GM04504 (cell line): ENCODE measurements around the gene ATG7.
"Not testable (repeated sequence)": the region's sequence is repeated elsewhere in the genome, so short reads cannot be mapped to it uniquely, and the experiment has no call there.

Source experiments
- DNase-seq: peaks from one replicate; pipeline ENCODE4 v3.0.0-alpha.2; 2012; ENCODE audit warnings: low read depth

Gene ATG7

GRCh38 chr3:11510356-11510755, 238.2 kb downstream of the ATG7 start:
- DNase-seq, result no peak

GRCh38 chr3:11511606-11512005, 239.4 kb downstream of the ATG7 start:
- not testable (repeated sequence) for DNase-seq

GRCh38 chr3:11513125-11513816, 241.1 kb downstream of the ATG7 start:
- DNase-seq, result not testable (repeated sequence)

DNA sequence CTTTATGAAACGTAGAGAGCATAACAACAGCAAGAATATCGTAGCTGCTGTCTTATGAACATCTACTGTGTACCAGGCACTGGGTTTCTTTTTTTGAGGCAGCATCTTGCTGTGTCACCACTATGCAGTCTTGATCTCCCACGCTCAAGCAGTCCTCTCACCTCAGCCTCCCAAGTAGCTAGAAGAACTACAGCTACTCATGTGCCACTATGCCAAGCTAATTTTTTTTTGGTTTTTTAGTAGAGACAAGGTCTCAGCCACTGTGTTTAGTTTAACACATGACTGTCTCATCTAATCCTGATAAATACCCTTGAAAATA, 241.6 kb downstream of the ATG7 start:
- DNase-seq, result no peak

- DNase-seq, result peak; percentile 77
Observed at GRCh38 chr3:11514191-11514821, 242.1 kb downstream of the ATG7 start.

DNA sequence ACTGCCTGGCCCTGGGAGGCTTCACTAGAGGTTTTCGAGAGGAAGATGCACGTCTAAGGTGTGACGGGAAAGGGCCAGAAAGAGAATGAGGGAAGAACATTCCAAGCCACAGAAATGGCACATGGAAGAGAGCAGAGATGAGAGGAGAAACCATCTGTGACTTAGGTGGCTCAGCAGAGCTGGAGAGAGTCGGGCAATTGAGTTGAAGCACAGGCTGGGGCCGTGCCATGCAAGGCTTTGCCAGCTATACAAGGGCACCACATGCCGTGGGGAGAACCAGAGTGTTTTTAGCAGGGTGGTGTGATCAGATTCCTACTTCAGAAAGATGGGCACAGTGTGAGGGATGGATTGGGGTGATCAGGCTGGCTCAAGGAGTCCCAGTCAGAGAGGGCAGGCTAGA, 245.4 kb downstream of the ATG7 start:
- no peak for DNase-seq

- DNase-seq, result no peak
Observed at GRCh38 chr3:11521167-11521566, 249.0 kb downstream of the ATG7 start.

GRCh38 chr3:11522398-11522715, 250.2 kb downstream of the ATG7 start:
- DNase-seq, result no peak

DNA sequence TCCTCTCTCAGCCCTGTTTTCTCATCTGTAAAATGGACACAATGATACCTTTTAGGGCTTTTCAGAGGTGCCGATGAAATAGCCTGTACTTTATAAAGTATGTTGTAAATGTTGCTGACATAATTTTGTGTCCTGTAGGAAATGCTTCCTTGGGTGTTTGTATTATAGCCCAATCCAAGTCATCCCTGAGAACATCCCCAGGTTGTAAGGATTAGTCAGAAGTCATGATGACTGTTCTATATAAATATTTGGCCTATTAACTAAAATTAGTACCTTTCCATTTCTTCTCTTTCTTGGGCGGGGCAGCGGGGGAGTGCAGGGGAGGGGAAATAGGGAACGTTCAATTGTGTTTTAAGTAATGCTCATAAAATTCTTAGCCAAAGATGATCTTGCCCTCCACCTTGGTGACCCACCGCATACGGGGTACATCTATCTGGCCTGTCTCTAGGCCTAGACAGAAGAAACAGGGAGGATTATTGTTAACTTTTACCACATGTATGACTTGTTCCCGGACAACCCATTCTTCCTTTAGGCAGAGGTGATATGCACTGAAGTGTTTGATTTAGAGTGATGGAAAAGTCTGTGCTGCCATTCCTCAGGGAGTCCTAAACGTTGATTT, 250.9 kb downstream of the ATG7 start:
- DNase-seq, result no peak

DNA sequence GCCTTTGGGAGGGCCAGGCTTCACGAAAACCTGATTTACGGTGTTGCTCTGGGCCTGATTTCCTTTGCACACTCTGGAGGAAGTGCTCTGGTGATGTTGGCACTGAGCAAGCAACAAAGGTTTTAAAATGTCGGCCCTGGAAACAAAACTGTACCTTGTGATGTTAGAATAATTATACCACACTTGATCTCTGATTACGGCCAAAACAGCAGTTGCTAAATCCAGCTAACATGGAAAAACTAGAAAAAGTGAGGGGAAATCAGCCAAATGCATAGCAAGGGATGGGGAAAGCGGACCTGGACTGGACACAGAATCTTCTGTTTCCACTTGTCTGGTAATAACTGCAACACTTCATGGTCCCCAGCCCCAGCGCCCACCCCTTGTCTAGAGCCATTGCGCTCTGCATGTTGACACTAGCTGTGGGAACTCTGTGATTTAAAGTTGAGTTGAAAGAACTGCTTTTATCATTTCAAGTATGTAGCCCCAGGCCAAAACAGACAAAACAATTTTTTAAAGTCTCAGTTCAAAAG, 251.4 kb downstream of the ATG7 start:
- DNase-seq, result no peak

GRCh38 chr3:11526121-11526520, 253.9 kb downstream of the ATG7 start:
- DNase-seq, result not testable (repeated sequence)

- DNase-seq, result no peak
Observed at GRCh38 chr3:11529281-11529680, 257.1 kb downstream of the ATG7 start.

GRCh38 chr3:11530153-11530721, 258.0 kb downstream of the ATG7 start:
- DNase-seq, result no peak

DNA sequence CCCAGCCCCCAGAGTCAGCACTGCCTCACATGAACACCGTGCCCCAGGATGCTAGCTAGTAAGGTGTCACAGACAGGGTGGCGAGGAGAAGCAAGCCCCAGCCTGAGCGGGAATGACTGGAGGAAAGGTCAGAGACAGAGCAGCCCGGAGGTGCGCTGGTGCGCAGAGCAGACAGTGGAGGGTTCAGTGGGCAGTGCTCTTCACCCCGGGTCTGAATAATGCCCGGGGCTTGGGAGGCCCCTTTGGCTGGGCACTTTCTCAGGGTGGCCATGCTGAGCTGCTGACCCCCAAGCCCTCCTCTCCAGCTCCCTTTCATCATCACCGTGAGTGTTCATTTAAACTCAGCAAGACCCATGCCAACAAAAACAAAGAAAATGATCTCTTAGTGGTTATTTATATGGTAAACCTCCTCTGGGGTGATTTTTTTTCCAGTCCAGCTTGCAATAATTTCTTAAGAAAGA, 260.8 kb downstream of the ATG7 start:
- no peak for DNase-seq

- DNase-seq, result no peak
Observed at GRCh38 chr3:11534011-11534792, 262.0 kb downstream of the ATG7 start.

GRCh38 chr3:11534793-11535101, 262.6 kb downstream of the ATG7 start:
- no peak for DNase-seq

DNA sequence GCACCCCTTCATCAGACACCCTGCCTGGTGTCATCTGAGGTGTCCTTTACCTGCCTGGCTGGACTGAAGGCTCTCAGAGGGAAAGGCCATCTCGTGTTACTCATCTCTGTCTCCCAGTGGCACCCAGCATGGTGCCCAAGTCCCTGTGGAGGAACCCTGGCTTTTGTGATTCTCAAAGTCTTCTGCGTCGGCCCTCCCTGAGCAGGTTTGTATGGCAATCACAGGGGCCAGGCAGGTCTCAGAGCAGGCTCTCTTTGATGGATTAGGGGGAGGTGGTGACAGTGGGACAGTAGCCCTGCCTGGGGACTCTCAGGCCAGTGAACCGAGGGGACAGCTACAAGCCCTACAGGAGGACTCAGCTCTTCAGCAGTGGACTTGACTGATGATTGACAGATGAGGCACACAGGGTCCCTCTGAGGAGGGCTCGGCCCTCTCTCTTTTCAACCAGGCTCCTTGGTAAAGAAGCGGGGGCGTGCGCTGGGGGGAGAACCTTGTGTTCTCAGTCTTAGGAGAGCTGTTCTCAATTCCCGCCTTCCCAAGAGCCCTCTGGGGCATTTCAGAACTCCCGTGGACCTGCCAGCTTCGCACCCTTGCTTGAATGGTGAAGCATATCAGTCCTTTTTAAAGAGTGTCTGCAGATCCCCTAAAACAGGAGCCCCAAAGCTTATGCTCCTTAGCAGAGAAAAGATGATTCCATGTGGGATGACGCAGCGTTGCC, 263.2 kb downstream of the ATG7 start:
- no peak for DNase-seq

DNA sequence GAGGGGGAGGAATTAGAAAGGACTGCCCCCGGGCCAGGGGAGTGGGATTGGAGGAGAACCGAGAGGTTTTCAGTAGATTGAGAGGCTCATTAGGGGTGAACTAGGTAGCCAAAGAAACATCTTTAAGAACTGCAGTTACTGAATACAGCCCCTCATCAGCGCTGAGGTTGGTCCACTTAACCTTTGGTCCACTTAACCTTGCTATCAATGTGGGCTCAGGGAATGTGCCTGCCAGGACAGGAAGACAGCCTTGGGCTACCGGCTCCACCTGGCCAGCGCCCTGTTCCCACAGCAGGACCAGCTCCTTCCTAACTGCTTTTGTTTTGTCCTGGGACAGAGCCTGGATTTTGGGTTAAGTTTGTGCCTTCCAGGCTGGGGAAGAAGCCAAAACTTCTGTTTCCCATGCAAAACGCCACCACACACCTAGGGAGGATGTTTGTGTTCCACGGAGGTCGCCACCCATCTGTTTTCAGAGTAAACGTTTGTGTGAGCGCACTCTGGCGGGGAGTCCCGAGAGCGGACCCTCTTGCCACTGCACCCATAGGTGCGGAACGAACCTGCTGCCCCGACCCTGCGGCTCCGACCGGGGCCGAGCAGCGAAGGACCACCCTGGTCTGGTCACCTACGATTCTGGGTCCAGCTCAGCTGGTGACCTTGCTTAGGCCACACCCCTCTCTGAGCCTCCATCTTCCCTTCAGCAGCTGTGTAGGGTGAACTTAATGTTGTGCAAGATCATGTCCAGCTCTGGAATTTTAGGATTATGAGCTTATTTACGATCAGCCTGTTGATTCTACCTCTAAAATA, 264.1 kb downstream of the ATG7 start:
- DNase-seq, result no peak

DNA sequence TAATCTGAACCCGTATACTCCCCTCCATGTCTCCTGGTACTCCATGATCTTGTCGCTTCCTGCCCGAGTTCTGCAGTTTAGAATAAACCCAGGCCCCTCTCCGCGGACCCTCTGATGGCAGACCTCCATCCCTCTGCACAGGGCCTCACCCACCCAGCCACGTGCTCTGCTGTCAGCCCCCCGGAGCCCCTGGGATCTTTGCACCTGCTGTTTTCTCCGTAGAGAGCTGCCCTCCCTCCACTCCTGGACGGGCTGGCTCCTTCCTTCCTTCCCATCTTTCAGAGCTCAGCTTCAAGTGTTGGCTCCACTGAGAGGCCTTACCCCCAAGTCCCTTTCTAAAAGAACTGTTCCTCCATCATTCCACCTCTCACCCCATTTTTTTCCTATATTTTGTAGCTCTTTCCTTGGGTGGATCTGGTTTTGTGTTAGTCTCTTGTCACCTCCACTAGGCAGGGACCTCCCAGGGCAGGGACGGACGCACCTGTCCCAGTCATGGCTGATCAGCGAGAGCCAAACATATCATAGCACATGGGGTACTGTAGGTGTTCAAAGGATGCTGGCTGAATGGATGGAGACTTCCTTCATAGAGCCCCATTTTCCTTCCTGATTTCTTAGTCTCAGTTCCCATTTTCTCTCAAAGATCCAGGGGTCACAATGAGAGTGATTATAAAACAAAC, 264.9 kb downstream of the ATG7 start:
- DNase-seq, result no peak

- no peak for DNase-seq
Observed at GRCh38 chr3:11538581-11538980, 266.4 kb downstream of the ATG7 start.
